HepG2 (cell line): ENCODE results near the gene GJA5. TPM values are rescaled to one million over a fixed set of nuclear protein-coding genes. Genes with fewer than 3 reads are reported as not detected.

Experiments used
- ATAC-seq: fragments of 200-7000 bp; cut with Tn5 transposase; 3 replicates; pipeline ENCODE4 v1.9.1; 2020; ENCODE audit warnings: mild to moderate bottlenecking, moderate library complexity
- BruUV-seq: library from RNA; stranded (reverse); fragments of 400-500 nt; replicated peaks from 2 replicates; lab custom pipeline; 2021; lab: Mats Ljungman, UMichigan
- CTCF ChIA-PET: fragments of 300-600 bp; formaldehyde crosslinking; extraction: SDS; loops from one replicate; lab custom pipeline; 2021; ENCODE audit warnings: low total read pairs, inconsistent platforms, low intra/inter-chr PET ratio; lab: Yijun Ruan, JAX
- POLR2A ChIA-PET: fragments of 350-600 bp; sonication (Branson Sonifier 250); formaldehyde crosslinking; loops from one replicate; lab custom pipeline; 2020; ENCODE audit warnings: antibody characterized with exemption, inconsistent platforms; lab: Yijun Ruan, JAX
- DNase-seq: peaks from one replicate; pipeline ENCODE4 v3.0.0-alpha.2; 2015; ENCODE audit warnings: low spot score
- FAIRE-seq: peaks from 3 replicates; lab custom pipeline; 2011; peaks lifted over from hg19 to GRCh38; lab: Jason Lieb, UNC
- H2AFZ ChIP-seq: one replicate; pipeline ENCODE4 v1.6.1; 2011; ENCODE audit warnings: low read length, inconsistent platforms
- H3K27ac ChIP-seq: fragments of 300-600 bp; 3 replicates; pipeline ENCODE4 v1.8.0; 2011; ENCODE audit warnings: mixed run types, mild to moderate bottlenecking, mixed read lengths, low read length, inconsistent platforms; ENCODE audit not compliant: insufficient read depth; ENCODE audit errors: extremely low read length
- H3K27me3 ChIP-seq, 2 experiments: fragments of 200-600 bp in 1 of 2; 2 replicates in 1 of 2; 3 replicates in 1 of 2; pipeline versions ENCODE4 v1.6.0 to v1.8.0; 2011; ENCODE audit warnings: low read length in 2 of 2, mild to moderate bottlenecking in 2 of 2, moderate library complexity in 2 of 2, inconsistent platforms in 1 of 2; ENCODE audit not compliant: insufficient read depth in 2 of 2, control insufficient read depth in 1 of 2
- H3K36me3 ChIP-seq, 2 experiments: fragments of 200-600 bp in 1 of 2; replicated peaks in 1 of 2; 2 replicates in 1 of 2; 3 replicates in 1 of 2; pipeline versions ENCODE4 v1.5.1 to v1.8.0; 2011; ENCODE audit warnings: low read length in 2 of 2, inconsistent platforms in 1 of 2; ENCODE audit not compliant: insufficient read depth in 2 of 2, control insufficient read depth in 1 of 2
- H3K4me1 ChIP-seq: 2 replicates; pipeline ENCODE4 v1.5.1; 2012; ENCODE audit warnings: low read length, inconsistent platforms; ENCODE audit not compliant: insufficient read depth
- H3K4me2 ChIP-seq: 2 replicates; pipeline ENCODE4 v1.6.0; 2011; ENCODE audit warnings: low read depth, low read length, inconsistent platforms
- H3K4me3 ChIP-seq, 3 experiments: fragments of 200-600 bp in 1 of 3; sonication (generic), shearing (Covaris generic) in 1 of 3; replicated peaks in 1 of 3; 2 replicates each; pipeline ENCODE4 v1.5.1; 2011 to 2016; ENCODE audit warnings: low read length in 3 of 3, inconsistent platforms in 2 of 3, low read depth in 2 of 3, mild to moderate bottlenecking in 2 of 3, control low read depth in 1 of 3, mixed read lengths in 1 of 3; ENCODE audit not compliant: insufficient read depth in 1 of 3
- H3K79me2 ChIP-seq: one replicate; pipeline ENCODE4 v1.6.1; 2011; ENCODE audit warnings: low read length, inconsistent platforms; ENCODE audit not compliant: insufficient read depth
- H3K9ac ChIP-seq: 2 replicates; pipeline ENCODE4 v1.6.0; 2011; ENCODE audit warnings: mild to moderate bottlenecking, low read depth, low read length, inconsistent platforms; ENCODE audit not compliant: insufficient read depth
- H3K9me3 ChIP-seq: 2 replicates; pipeline ENCODE4 v1.5.1; 2012; ENCODE audit warnings: mild to moderate bottlenecking, low read length
- H4K20me1 ChIP-seq: 2 replicates; pipeline ENCODE4 v1.6.0; 2011; ENCODE audit warnings: inconsistent platforms, mild to moderate bottlenecking, low read length, moderate library complexity; ENCODE audit not compliant: insufficient read depth
- CENPX ChIP-seq: sonication (generic); formaldehyde crosslinking; IDR thresholded peaks from 2 replicates; pipeline ENCODE4 v1.9.0; 2021; ENCODE audit warnings: mild to moderate bottlenecking, missing genetic modification reagents, moderate library complexity
- ERF ChIP-seq: IDR thresholded peaks from 2 replicates; pipeline ENCODE4 v1.6.1; 2018; ENCODE audit warnings: missing biosample characterization, missing genetic modification reagents
- FOXK2 ChIP-seq: fragments of 450-650 bp; IDR thresholded peaks from 2 replicates; pipeline ENCODE4 v1.6.1; 2016
- HDAC6 ChIP-seq: fragments of 200-600 bp; sonication (generic); IDR thresholded peaks from 2 replicates; pipeline ENCODE4 v1.7.0; 2017; ENCODE audit warnings: mild to moderate bottlenecking, antibody characterized with exemption, low read length, low read depth
- IKZF1 ChIP-seq: fragments of 450-650 bp; IDR thresholded peaks from 2 replicates; pipeline ENCODE4 v1.7.1; 2016
- MIER3 ChIP-seq: IDR thresholded peaks from 2 replicates; pipeline ENCODE4 v1.6.1; 2016; ENCODE audit warnings: missing compliant biosample characterization, borderline replicate concordance
- TOPORS ChIP-seq: sonication (generic); formaldehyde crosslinking; IDR thresholded peaks from 2 replicates; pipeline ENCODE4 v1.8.0; 2023; ENCODE audit warnings: mild to moderate bottlenecking, missing genetic modification reagents
- WGBS: methylation state at CpG from one replicate; pipeline ENCODE4 v1.1.6; 2017; ENCODE audit warnings: low lambda C conversion rate; 5-methylcytosine and 5-hydroxymethylcytosine counted together
- in situ Hi-C: cut with HindIII; loops from 2 replicates; pipeline ENCODE4 v1.10.0; 2017; ENCODE audit warnings: low pct_unique_long_range_greater_than_20kb; ENCODE audit not compliant: extremely low pct_ligation_motif_present
- intact Hi-C: fragments of 100-400 bp; cut with micrococcal nuclease; formaldehyde crosslinking; loops from one replicate; pipeline ENCODE4 v1.10.0; 2022; ENCODE audit not compliant: unreplicated experiment
- polyA plus RNA-seq, 8 experiments: library from polyadenylated mRNA; depleted of rRNA in 3 of 8; stranded (reverse) in 7 of 8; unstranded in 1 of 8; fragments of >200 nt; fragmentation: Illumina TruSeq in 4 of 8; extraction: Trizol in 4 of 8; gene quantifications; 2 replicates each; pipeline versions ENCODE4 v1.2.1 to v1.2.3, GENCODE V29; 2011 to 2016; ENCODE audit warnings: low read depth in 4 of 8, missing spikeins in 1 of 8, mixed read lengths in 1 of 8; ENCODE audit not compliant: insufficient read depth in 1 of 8
- total RNA-seq, 5 experiments: library from RNA; depleted of rRNA; stranded (reverse); fragments of >200 nt; fragmentation: Illumina TruSeq; extraction: Trizol; gene quantifications; 2 replicates each; pipeline ENCODE4 v1.2.3, GENCODE V29; 2016; ENCODE audit warnings: low read depth in 1 of 5
- TF ChIP-seq, protein P1 (sequence below): sonication (generic); formaldehyde crosslinking; IDR thresholded peaks from 2 replicates; pipeline ENCODE4 v1.8.0; 2022; ENCODE audit warnings: mild to moderate bottlenecking, missing genetic modification reagents, moderate library complexity
- TF ChIP-seq, protein P2 (sequence below): sonication (generic); formaldehyde crosslinking; IDR thresholded peaks from 2 replicates; pipeline ENCODE4 v1.5.1; 2020; ENCODE audit warnings: missing genetic modification reagents, mild to moderate bottlenecking, borderline replicate concordance
- TF ChIP-seq, protein P3 (sequence below): sonication (generic); formaldehyde crosslinking; conservative IDR thresholded peaks from 2 replicates; pipeline ENCODE4 v1.4.0; 2020; ENCODE audit warnings: missing genetic modification reagents
- TF ChIP-seq, protein P4 (sequence below): sonication (generic); formaldehyde crosslinking; IDR thresholded peaks from 2 replicates; pipeline ENCODE4 v1.5.1; 2020; ENCODE audit warnings: missing genetic modification reagents, mild to moderate bottlenecking, borderline replicate concordance

The GJA5 gene
- total and polyA plus RNA-seq, 2 of the 13 experiments (the other 11 are each of a cell fraction or from before 2014, with no cell fraction given): not detected

DNA sequence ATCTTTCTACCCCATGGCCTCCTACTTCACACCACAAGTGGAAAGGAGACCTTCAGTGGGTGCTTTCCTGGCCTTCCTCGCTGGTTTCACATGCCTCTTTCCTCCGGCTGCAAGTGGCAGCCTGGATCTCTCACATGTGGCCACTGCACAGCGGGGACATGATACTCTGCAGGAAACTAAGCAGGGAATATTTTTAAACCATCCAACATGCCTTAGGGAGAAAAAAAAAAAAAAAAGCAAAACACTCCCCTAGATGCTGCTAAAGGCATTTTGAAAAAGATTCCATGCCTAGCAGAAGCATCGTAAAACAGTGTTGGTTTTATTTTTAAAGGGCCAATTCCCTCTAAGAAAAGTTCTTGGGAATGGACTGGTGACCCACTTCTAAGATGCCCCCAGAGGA, 12.2 kb upstream of the GJA5 start:
- in situ Hi-C loops (no loop called here), intact Hi-C loops (no loop called here)
- no peak for ATAC-seq
- Histone ChIP-seq H3K27ac (no peak overlapping the region), H3K4me3 (no peak overlapping the region), H4K20me1 (no peaks in the 10 kb centered on the region), H2AFZ (no peak overlapping the region), H3K79me2 (no peaks in the 10 kb centered on the region), H3K4me1 (no peaks in the 10 kb centered on the region), H3K27me3 (peaks cover 3 to 25% of the 10 kb centered on the region in 2 experiments; a peak in 3 of 5 replicates), H3K9me3 (no peaks in the 10 kb centered on the region), H3K36me3 (no peaks in the 10 kb centered on the region), H3K4me2 (no peak overlapping the region), H3K9ac (no peak overlapping the region)
- ChIA-PET CTCF (no interaction called here), POLR2A (no interaction called here)
- BruUV-seq: no TSS peak
- no peak for FAIRE-seq
- DNase-seq: no peak
- 24% methylated on average over 4 of the region's 4 CpGs for WGBS
- no peak for TF ChIP-seq ERF (CRISPR knock-in tag)
- TF ChIP-seq IKZF1: no peak
- no peak for TF ChIP-seq HDAC6
- no peak for TF ChIP-seq MIER3 (CRISPR knock-in tag)
- no peak for TF ChIP-seq CENPX (CRISPR knock-in tag)
- TF ChIP-seq, protein P1, sequence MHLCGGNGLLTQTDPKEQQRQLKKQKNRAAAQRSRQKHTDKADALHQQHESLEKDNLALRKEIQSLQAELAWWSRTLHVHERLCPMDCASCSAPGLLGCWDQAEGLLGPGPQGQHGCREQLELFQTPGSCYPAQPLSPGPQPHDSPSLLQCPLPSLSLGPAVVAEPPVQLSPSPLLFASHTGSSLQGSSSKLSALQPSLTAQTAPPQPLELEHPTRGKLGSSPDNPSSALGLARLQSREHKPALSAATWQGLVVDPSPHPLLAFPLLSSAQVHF (CRISPR knock-in tag): no peak
- TF ChIP-seq, protein P2, sequence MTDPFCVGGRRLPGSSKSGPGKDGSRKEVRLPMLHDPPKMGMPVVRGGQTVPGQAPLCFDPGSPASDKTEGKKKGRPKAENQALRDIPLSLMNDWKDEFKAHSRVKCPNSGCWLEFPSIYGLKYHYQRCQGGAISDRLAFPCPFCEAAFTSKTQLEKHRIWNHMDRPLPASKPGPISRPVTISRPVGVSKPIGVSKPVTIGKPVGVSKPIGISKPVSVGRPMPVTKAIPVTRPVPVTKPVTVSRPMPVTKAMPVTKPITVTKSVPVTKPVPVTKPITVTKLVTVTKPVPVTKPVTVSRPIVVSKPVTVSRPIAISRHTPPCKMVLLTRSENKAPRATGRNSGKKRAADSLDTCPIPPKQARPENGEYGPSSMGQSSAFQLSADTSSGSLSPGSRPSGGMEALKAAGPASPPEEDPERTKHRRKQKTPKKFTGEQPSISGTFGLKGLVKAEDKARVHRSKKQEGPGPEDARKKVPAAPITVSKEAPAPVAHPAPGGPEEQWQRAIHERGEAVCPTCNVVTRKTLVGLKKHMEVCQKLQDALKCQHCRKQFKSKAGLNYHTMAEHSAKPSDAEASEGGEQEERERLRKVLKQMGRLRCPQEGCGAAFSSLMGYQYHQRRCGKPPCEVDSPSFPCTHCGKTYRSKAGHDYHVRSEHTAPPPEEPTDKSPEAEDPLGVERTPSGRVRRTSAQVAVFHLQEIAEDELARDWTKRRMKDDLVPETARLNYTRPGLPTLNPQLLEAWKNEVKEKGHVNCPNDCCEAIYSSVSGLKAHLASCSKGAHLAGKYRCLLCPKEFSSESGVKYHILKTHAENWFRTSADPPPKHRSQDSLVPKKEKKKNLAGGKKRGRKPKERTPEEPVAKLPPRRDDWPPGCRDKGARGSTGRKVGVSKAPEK (CRISPR knock-in tag): no peak
- no peak for TF ChIP-seq TOPORS
- no peak for TF ChIP-seq FOXK2
- TF ChIP-seq, protein P3, sequence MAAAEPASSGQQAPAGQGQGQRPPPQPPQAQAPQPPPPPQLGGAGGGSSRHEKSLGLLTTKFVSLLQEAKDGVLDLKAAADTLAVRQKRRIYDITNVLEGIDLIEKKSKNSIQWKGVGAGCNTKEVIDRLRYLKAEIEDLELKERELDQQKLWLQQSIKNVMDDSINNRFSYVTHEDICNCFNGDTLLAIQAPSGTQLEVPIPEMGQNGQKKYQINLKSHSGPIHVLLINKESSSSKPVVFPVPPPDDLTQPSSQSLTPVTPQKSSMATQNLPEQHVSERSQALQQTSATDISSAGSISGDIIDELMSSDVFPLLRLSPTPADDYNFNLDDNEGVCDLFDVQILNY (CRISPR knock-in tag): no peak
- TF ChIP-seq, protein P4, sequence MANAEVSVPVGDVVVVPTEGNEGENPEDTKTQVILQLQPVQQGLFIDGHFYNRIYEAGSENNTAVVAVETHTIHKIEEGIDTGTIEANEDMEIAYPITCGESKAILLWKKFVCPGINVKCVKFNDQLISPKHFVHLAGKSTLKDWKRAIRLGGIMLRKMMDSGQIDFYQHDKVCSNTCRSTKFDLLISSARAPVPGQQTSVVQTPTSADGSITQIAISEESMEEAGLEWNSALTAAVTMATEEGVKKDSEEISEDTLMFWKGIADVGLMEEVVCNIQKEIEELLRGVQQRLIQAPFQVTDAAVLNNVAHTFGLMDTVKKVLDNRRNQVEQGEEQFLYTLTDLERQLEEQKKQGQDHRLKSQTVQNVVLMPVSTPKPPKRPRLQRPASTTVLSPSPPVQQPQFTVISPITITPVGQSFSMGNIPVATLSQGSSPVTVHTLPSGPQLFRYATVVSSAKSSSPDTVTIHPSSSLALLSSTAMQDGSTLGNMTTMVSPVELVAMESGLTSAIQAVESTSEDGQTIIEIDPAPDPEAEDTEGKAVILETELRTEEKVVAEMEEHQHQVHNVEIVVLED: no peak
